Spleen (tissue), 11 donors: ENCODE measurements around the gene STAT5A. TPM values are rescaled to one million over a fixed set of nuclear protein-coding genes. Genes with fewer than 3 reads are reported as not detected.
"Not testable (repeated sequence)": the region's sequence is repeated elsewhere in the genome, so short reads cannot be mapped to it uniquely, and the experiment has no call there.

Experiments used
- DNase-seq: peaks from one replicate; pipeline ENCODE4 v3.0.0-alpha.2; 2020
- H3K27ac ChIP-seq, 8 donors: fragments of 200-600 bp; sonication (generic) in 7 of 8; 1 replicate in 4 of 8; 2 replicates in 4 of 8; pipeline versions ENCODE4 v1.5.0 to v1.8.0; 2016 to 2021; ENCODE audit warnings: inconsistent platforms in 4 of 8, mild to moderate bottlenecking in 4 of 8, moderate library complexity in 1 of 8
- H3K27me3 ChIP-seq, 7 donors: fragments of 200-600 bp; sonication (generic) in 6 of 7; replicated peaks in 1 of 7; 1 replicate in 4 of 7; 2 replicates in 3 of 7; pipeline versions ENCODE4 v1.5.0 to v1.8.0; 2016 to 2021; ENCODE audit warnings: inconsistent platforms in 3 of 7, mild to moderate bottlenecking in 1 of 7
- H3K36me3 ChIP-seq, 6 donors: fragments of 200-600 bp; sonication (generic) in 5 of 6; 1 replicate in 4 of 6; 2 replicates in 2 of 6; pipeline versions ENCODE4 v1.5.0 to v1.8.0; 2016 to 2021; ENCODE audit warnings: inconsistent platforms in 2 of 6
- H3K4me1 ChIP-seq, 6 donors: fragments of 200-600 bp; sonication (generic) in 5 of 6; 1 replicate in 3 of 6; 2 replicates in 3 of 6; pipeline versions ENCODE4 v1.5.0 to v1.8.0; 2016 to 2021; ENCODE audit warnings: inconsistent platforms in 3 of 6
- H3K4me3 ChIP-seq, 8 donors: fragments of 200-600 bp; sonication (generic) in 7 of 8; 1 replicate in 4 of 8; 2 replicates in 4 of 8; pipeline versions ENCODE4 v1.5.0 to v1.8.0; 2016 to 2021; ENCODE audit warnings: inconsistent platforms in 4 of 8, mild to moderate bottlenecking in 4 of 8, moderate library complexity in 2 of 8
- H3K9me3 ChIP-seq, 8 donors: fragments of 200-600 bp; sonication (generic) in 7 of 8; 1 replicate in 4 of 8; 2 replicates in 4 of 8; pipeline versions ENCODE4 v1.5.0 to v1.8.0; 2016 to 2021; ENCODE audit warnings: inconsistent platforms in 4 of 8
- POLR2A ChIP-seq, 3 donors: fragments of 450-650 bp; IDR thresholded peaks; one replicate each; pipeline ENCODE4 v1.5.1; 2017; ENCODE audit warnings: antibody characterized with exemption in 3 of 3, mild to moderate bottlenecking in 1 of 3
- POLR2AphosphoS5 ChIP-seq, 3 donors: sonication (generic); formaldehyde crosslinking; IDR thresholded peaks; one replicate each; pipeline ENCODE4 v1.5.1; 2017; ENCODE audit warnings: antibody characterized with exemption in 3 of 3
- WGBS, 5 donors: extraction: QIAGEN DNeasy Blood & Tissue Kit in 3 of 5; methylation state at CpG; one replicate each; pipeline versions ENCODE4 v1.1.5 to v1.1.7; 2013 to 2018; 5-methylcytosine and 5-hydroxymethylcytosine counted together
- intact Hi-C: fragments of 100-400 bp; cut with DNase I; formaldehyde crosslinking; loops from one replicate; pipeline ENCODE4 v1.15.0; 2023; ENCODE audit warnings: low total_unique reads
- polyA plus RNA-seq, 3 donors: library from polyadenylated mRNA; stranded (reverse); fragments of 200-250 nt; gene quantifications; one replicate each; pipeline ENCODE4 v1.2.1, GENCODE V29; 2013
- total RNA-seq, 7 donors: library from RNA; depleted of rRNA in 3 of 7; stranded (reverse); fragments of >200 nt in 3 of 7; fragmentation: NEBNext Ultra II Directional in 4 of 7; extraction: Animal tissue kit (Norgen Biotek cat#: 25700) in 4 of 7; gene quantifications; one replicate each; pipeline versions ENCODE4 v1.1.0 to v1.2.1, GENCODE V29; 2016 to 2021
- TF ChIP-seq, protein P1 (sequence below), 11 experiments: fragments of 200-600 bp in 7 of 11; fragments of 450-650 bp in 4 of 11; sonication (generic) in 4 of 11; IDR thresholded peaks in 8 of 11; conservative IDR thresholded peaks in 3 of 11; 1 replicate in 7 of 11; 2 replicates in 4 of 11; pipeline versions ENCODE4 v1.4.0 to v1.8.0; 2016 to 2021; ENCODE audit warnings: antibody characterized with exemption in 11 of 11, inconsistent platforms in 4 of 11, mild to moderate bottlenecking in 1 of 11
- donor health status: healthy with polysubstance abuse.
- donor health status: DM: no; HTN: no; CAD: no; lungs with moderate emphysema.
- donor health status: DM: no; HTN: no; CAD: no.
- donor health status: Bipolar disorder and iron deficiency.
- donor health status: healthy.
- donor health status: DM: no; HTN: no; CAD: no.
- donor health status: DM: yes; HTN: yes; CAD: no.

Gene STAT5A
- total and polyA plus RNA-seq, 10 donors = 22.7 to 131 (median 71.6) TPM

DNA sequence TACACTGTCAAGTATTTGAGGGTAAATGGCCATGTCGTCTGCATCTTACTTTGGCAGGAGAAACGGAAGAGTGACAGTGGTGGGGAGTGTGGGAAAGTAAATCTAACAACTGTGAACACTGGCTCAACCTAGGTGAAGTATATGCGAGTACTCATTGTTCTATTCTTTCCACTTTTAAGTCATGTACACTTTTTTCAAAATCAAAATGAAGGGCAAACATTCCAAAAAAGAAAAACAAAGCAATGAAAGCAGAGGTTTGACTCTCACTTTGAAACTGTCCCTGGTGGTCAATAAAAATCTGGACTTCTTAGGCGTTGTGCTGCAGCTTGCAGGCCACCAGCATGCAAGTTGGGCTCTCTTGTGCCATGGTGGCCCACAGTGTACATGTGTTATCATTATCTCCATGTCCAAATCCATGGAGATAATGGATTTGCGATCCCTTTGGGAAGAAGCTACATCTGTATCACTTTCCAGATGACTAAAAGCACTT lies 44.8 kb upstream of the STAT5A start:
- WGBS, 5 donors = 77 to 85% (median 82%) methylated on average over 5 of the region's 5 CpGs
- H3K36me3 ChIP-seq = no peaks in the 10 kb centered on the region
- peak overlapping the region in 5 of 8 donors; percentile 4 to 54 (median 42) for H3K27ac ChIP-seq
- DNase-seq = no peak
- no peaks in the 10 kb centered on the region for H3K9me3 ChIP-seq
- no peak overlapping the region for H3K4me3 ChIP-seq
- intact Hi-C loops = no loop called here
- no peaks in the 10 kb centered on the region for H3K27me3 ChIP-seq
- peaks cover 22 to 84% (median 41%) of the 10 kb centered on the region in 6 donors for H3K4me1 ChIP-seq
- TF ChIP-seq, protein P1, sequence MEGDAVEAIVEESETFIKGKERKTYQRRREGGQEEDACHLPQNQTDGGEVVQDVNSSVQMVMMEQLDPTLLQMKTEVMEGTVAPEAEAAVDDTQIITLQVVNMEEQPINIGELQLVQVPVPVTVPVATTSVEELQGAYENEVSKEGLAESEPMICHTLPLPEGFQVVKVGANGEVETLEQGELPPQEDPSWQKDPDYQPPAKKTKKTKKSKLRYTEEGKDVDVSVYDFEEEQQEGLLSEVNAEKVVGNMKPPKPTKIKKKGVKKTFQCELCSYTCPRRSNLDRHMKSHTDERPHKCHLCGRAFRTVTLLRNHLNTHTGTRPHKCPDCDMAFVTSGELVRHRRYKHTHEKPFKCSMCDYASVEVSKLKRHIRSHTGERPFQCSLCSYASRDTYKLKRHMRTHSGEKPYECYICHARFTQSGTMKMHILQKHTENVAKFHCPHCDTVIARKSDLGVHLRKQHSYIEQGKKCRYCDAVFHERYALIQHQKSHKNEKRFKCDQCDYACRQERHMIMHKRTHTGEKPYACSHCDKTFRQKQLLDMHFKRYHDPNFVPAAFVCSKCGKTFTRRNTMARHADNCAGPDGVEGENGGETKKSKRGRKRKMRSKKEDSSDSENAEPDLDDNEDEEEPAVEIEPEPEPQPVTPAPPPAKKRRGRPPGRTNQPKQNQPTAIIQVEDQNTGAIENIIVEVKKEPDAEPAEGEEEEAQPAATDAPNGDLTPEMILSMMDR (IDR thresholded peaks at IDR 0.05 in 8 of 11, conservative IDR thresholded peaks at IDR 0.05 in 3 of 11) = no peak
- TF ChIP-seq POLR2A (IDR thresholded peaks at IDR 0.05) (no peak), POLR2AphosphoS5 (IDR thresholded peaks at IDR 0.05) (no peak)

DNA sequence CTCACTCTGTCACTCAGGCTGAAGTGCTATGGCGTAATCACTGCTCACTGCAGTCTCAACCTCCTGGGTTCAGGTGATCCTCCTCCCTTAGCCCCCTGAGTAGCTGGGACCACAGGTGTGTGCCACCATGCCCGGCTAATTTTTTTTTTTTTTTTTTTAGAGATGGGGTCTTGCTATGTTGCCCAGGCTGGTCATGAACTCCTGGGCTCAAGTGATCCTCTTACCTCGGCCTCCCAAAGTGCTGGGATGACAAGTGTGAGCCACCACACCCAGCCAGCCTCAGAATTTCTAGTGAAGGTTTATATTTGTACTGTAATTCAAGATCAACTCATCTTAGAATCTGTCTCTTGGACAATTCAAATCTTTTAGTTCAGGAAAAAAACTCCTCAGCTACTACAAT lies 44.2 kb upstream of the STAT5A start:
- not testable (repeated sequence) for DNase-seq

DNA sequence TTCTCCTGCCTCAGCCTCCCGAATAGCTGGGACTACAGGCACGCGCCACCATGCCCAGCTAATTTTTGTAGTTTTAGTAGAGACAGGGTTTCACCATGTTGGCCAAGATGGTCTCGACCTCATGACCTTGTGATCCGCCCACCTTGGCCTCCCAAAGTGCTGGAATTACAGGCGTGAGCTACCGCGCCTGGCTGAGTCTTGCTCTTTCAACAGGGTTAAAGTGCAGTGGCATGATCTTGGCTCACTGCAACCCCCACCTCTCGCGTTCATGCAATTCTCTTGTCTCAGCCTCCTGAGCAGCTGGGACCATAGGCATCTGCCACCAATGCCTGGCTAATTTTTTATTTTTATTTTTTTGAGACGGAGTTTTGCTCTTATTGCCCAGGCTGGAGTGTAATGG lies 43.1 kb upstream of the STAT5A start:
- H3K4me3 ChIP-seq, intact Hi-C loops, H3K9me3 ChIP-seq, H3K27me3 ChIP-seq, DNase-seq, H3K27ac ChIP-seq, H3K36me3 ChIP-seq: not testable (repeated sequence)
- 95 to 99% (median 96%) methylated on average over 10 to 11 of the region's 11 CpGs for WGBS, 5 donors
- H3K4me1 ChIP-seq = peaks cover 32 to 89% (median 54%) of the 10 kb centered on the region in 6 donors

More for the DNA sequence above, 44.2 kb upstream of the STAT5A start:
- H3K27ac ChIP-seq, H3K4me3 ChIP-seq, H3K27me3 ChIP-seq, intact Hi-C loops, H3K36me3 ChIP-seq, H3K9me3 ChIP-seq: not testable (repeated sequence)
- 91 to 99% (median 97%) methylated on average over 3 of the region's 3 CpGs for WGBS, 5 donors
- H3K4me1 ChIP-seq = peaks cover 23 to 86% (median 43%) of the 10 kb centered on the region in 6 donors

DNA sequence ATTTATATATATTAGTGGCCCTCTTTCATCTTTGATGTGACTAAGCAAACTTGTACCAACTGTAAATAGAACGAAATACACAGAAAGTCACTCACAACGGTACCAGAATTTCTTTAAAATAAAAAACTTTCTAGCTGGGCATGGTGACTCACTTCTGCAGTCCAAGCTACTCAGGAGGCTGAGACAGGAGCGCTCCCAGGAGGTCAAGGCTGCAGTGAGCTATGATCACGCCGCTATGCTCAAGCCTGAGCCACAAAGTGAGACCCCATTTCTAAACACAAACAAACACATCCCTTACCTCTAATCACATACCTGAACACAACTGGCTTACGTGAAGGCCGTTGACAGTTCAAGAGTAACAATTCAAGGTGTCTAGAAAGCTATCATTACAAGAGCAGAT lies 41.8 kb upstream of the STAT5A start:
- H3K27ac ChIP-seq = peak overlapping the region in 7 of 8 donors; percentile 93 to 98 (median 96)
- H3K36me3 ChIP-seq = no peaks in the 10 kb centered on the region
- H3K4me1 ChIP-seq = peaks cover 32 to 91% (median 66%) of the 10 kb centered on the region in 6 donors
- TF ChIP-seq POLR2AphosphoS5 (IDR thresholded peaks at IDR 0.05) = no peak
- TF ChIP-seq POLR2A (IDR thresholded peaks at IDR 0.05) = no peak
- TF ChIP-seq, protein P1 (IDR thresholded peaks at IDR 0.05 in 8 of 11, conservative IDR thresholded peaks at IDR 0.05 in 3 of 11) = no peak
- intact Hi-C loops = no loop called here
- WGBS, 5 donors = 45 to 55% (median 52%) methylated on average over 7 of the region's 7 CpGs
- no peaks in the 10 kb centered on the region for H3K27me3 ChIP-seq
- no peaks in the 10 kb centered on the region for H3K9me3 ChIP-seq
- peak overlapping the region in 1 of 8 donors; percentile 16 for H3K4me3 ChIP-seq
- DNase-seq = no peak

DNA sequence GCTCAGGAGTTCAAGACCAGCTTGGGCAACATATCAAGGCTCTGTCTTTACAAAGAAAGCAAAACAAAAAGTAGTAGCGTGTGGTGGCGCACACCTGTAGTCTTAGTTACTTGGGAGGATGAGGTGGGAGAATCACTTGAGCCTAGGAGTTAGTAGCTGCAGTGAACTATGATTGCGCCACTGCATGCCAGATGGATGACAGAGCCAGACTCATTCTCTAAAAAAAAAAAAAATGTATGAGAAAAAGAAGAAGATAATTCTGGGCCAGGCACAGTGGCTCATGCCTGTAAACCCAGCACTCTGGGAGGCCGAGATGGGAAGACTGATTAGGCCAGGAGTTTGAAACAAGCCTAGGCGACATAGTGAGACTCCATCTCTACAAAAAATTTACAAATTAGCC lies 40.6 kb upstream of the STAT5A start:
- no peak for DNase-seq

More for the DNA sequence above, 40.6 kb upstream of the STAT5A start:
- no peaks in the 10 kb centered on the region for H3K36me3 ChIP-seq
- intact Hi-C loops = no loop called here
- peak overlapping the region in 1 of 8 donors; percentile 60 for H3K4me3 ChIP-seq
- no peaks in the 10 kb centered on the region for H3K27me3 ChIP-seq
- no peaks in the 10 kb centered on the region for H3K9me3 ChIP-seq
- WGBS, 5 donors = 86 to 94% (median 91%) methylated on average over 5 of the region's 5 CpGs
- TF ChIP-seq POLR2AphosphoS5 (IDR thresholded peaks at IDR 0.05) (peak in 1 of 3 donors; percentile 32), POLR2A (IDR thresholded peaks at IDR 0.05) (no peak)
- peaks cover 32 to 92% (median 67%) of the 10 kb centered on the region in 6 donors for H3K4me1 ChIP-seq
- H3K27ac ChIP-seq = peak overlapping the region; percentile 92 to 98 (median 96)
